ENCODE results near the gene PRPH. TPM values are rescaled to one million over a fixed set of nuclear protein-coding genes. Genes with fewer than 3 reads are reported as not detected.

Gene PRPH
- total and polyA plus RNA-seq, 2 of the 4 experiments (the other 2 are of a cell fraction): not detected

DNA sequence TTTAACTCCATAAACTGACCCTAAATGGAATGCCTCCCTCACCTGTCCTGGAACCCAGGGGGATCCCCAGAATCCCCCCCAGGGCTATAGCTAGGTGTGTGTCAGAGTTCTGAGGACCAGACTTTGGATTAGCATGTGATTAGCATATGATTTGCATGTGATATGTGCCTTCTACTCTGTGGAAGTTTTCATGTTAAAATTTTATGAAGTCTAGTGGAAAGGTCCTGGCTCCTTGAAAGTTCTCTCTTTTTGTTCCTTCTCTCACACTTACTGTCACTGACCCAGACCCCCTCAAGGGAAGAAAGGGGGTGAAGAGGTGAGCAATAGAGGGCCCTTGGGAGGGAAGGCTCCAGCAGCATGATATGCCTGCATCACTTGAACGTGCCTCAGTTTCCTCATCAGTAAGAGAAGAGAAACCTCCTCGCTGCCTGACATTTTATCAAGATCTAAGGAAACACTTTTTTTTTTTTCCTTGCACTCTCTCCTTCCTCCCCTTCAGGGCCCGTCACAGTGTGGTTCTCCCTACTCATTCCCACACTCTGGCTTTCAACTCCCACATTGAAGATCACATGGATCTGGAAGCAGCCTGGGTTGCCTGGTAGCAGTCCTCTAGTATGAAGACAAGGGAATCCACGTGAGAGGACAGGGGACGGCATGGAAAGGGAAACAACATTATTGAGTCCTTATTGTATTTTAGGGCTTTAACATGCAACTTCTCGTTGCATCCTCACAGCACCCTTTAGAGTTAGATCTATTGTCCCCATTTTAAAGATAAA is 45.3 kb downstream of the PRPH start:
- Histone ChIP-seq H2BK120ac (ENCODE audit: low read depth, low read length) (no peak overlapping the region), H3K23ac (ENCODE audit: low read depth, low read length) (no peak overlapping the region), H4K8ac (ENCODE audit: low read depth in 2 of 2, low read length in 2 of 2) (no peak overlapping the region), H3K56ac (ENCODE audit: extremely low read depth, insufficient read depth, low read length) (no peak overlapping the region), H3K4ac (ENCODE audit: low read depth, low read length) (no peak overlapping the region), H3K14ac (replicated peaks; ENCODE audit: low read depth, low read length) (no peak overlapping the region), H3K27ac (ENCODE audit: insufficient read depth, low read length) (no peak overlapping the region), H3K4me3 (ENCODE audit: insufficient read depth, low read depth, low read length) (no peak overlapping the region), H3K36me3 (ENCODE audit: control insufficient read depth, insufficient read depth, low read length) (no peaks in the 10 kb centered on the region), H2BK20ac (ENCODE audit: low read depth, low read length) (no peak overlapping the region), H2BK5ac (ENCODE audit: low read depth, low read length, poor library complexity, severe bottlenecking) (no peak overlapping the region), H3K9ac (ENCODE audit: low read depth, low read length) (no peak overlapping the region), H3K27me3 (ENCODE audit: control insufficient read depth, insufficient read depth, low read length) (peaks cover 87% of the 10 kb centered on the region), H3K4me1 (ENCODE audit: control insufficient read depth, insufficient read depth, low read length) (peaks cover 5% of the 10 kb centered on the region; the same call in 1 of the 2 replicates), H3K9me3 (ENCODE audit: control insufficient read depth, insufficient read depth, low read length) (no peaks in the 10 kb centered on the region), H4K5ac (ENCODE audit: low read depth, low read length) (no peak overlapping the region), H4K91ac (ENCODE audit: insufficient read depth, low read depth, low read length) (no peak overlapping the region), H4K20me1 (ENCODE audit: insufficient read depth, low read length) (0 out of 2 replicates have a peak, but pooled peaks cover 5% of the 10 kb centered on the region), H2BK15ac (ENCODE audit: low read depth, low read length) (no peak overlapping the region), H2AK9ac (replicated peaks; ENCODE audit: low read depth, low read length, poor library complexity) (no peak overlapping the region), H2AFZ (replicated peaks; ENCODE audit: low read length, poor library complexity) (no peak overlapping the region), H2AK5ac (ENCODE audit: low read depth, low read length) (no peak overlapping the region), H3K18ac (ENCODE audit: low read depth, low read length) (no peak overlapping the region), H3K4me2 (ENCODE audit: low read depth, low read length) (no peak overlapping the region), H3K9me1 (ENCODE audit: insufficient read depth, low read length) (peaks cover 5% of the 10 kb centered on the region; the same call in 1 of the 2 replicates), H3K79me1 (ENCODE audit: low read depth in 1 of 2, low read length in 2 of 2) (no peaks in the 10 kb centered on the region)
- dilution Hi-C loops (cut with HindIII; ENCODE audit: low sequenced_read_pairs, unreplicated experiment): no loop called here
- CTCF ChIA-PET: interaction anchor here (2.9 kb wide), 1 partner anchor 8 kb away, joined by 24 read pairs; no protein-coding TSS in a partner anchor
- DNase-seq (no peak), ATAC-seq (ENCODE audit: low read depth) (no peak)
- intact Hi-C loops (cut with micrococcal nuclease): no loop called here
- 40% methylated on average over 1 of the region's 6 CpGs; no CpG with 5 or more reads in 1 of the 2 experiments for WGBS, 2 experiments (ENCODE audit: extremely low coverage in 2 of 2, insufficient read length in 1 of 2)
- no TSS peak for BruUV-seq (replicated peaks)
- in situ Hi-C loops (cut with MboI; ENCODE audit: low sequenced_read_pairs): no loop called here
- POLR2A ChIA-PET (ENCODE audit: unreplicated experiment): no interaction called here
- no peak for TF ChIP-seq CEBPB (IDR thresholded peaks at IDR 0.05; ENCODE audit: low read depth, low read length)
- TF ChIP-seq NFE2L2 (IDR thresholded peaks at IDR 0.05; ENCODE audit: low read depth, low read length): no peak
- no peak for TF ChIP-seq RCOR1 (IDR thresholded peaks at IDR 0.05; ENCODE audit: insufficient replicate concordance, low read length)
- TF ChIP-seq FOS (IDR thresholded peaks at IDR 0.05; ENCODE audit: low read depth, low read length): no peak
- no peak for TF ChIP-seq MXI1 (IDR thresholded peaks at IDR 0.05; ENCODE audit: borderline replicate concordance, low read depth, low read length)
- no peak for TF ChIP-seq BHLHE40 (IDR thresholded peaks at IDR 0.05; ENCODE audit: low read depth, low read length)
- TF ChIP-seq RFX5 (IDR thresholded peaks at IDR 0.05; ENCODE audit: low read depth, low read length): no peak
- TF ChIP-seq, protein P1, sequence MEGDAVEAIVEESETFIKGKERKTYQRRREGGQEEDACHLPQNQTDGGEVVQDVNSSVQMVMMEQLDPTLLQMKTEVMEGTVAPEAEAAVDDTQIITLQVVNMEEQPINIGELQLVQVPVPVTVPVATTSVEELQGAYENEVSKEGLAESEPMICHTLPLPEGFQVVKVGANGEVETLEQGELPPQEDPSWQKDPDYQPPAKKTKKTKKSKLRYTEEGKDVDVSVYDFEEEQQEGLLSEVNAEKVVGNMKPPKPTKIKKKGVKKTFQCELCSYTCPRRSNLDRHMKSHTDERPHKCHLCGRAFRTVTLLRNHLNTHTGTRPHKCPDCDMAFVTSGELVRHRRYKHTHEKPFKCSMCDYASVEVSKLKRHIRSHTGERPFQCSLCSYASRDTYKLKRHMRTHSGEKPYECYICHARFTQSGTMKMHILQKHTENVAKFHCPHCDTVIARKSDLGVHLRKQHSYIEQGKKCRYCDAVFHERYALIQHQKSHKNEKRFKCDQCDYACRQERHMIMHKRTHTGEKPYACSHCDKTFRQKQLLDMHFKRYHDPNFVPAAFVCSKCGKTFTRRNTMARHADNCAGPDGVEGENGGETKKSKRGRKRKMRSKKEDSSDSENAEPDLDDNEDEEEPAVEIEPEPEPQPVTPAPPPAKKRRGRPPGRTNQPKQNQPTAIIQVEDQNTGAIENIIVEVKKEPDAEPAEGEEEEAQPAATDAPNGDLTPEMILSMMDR (conservative IDR thresholded peaks at IDR 0.05; ENCODE audit: low read depth, low read length): no peak
- no peak for TF ChIP-seq MAZ (IDR thresholded peaks at IDR 0.05; ENCODE audit: borderline replicate concordance, low read depth, low read length)
- TF ChIP-seq, protein P2, sequence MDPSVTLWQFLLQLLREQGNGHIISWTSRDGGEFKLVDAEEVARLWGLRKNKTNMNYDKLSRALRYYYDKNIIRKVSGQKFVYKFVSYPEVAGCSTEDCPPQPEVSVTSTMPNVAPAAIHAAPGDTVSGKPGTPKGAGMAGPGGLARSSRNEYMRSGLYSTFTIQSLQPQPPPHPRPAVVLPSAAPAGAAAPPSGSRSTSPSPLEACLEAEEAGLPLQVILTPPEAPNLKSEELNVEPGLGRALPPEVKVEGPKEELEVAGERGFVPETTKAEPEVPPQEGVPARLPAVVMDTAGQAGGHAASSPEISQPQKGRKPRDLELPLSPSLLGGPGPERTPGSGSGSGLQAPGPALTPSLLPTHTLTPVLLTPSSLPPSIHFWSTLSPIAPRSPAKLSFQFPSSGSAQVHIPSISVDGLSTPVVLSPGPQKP (IDR thresholded peaks at IDR 0.05; ENCODE audit: borderline replicate concordance, low read depth, low read length): no peak
- TF ChIP-seq MAFK (IDR thresholded peaks at IDR 0.05; ENCODE audit: low read depth, low read length): no peak
- TF ChIP-seq RAD21 (IDR thresholded peaks at IDR 0.05; ENCODE audit: low read length): no peak
- TF ChIP-seq, protein P3, sequence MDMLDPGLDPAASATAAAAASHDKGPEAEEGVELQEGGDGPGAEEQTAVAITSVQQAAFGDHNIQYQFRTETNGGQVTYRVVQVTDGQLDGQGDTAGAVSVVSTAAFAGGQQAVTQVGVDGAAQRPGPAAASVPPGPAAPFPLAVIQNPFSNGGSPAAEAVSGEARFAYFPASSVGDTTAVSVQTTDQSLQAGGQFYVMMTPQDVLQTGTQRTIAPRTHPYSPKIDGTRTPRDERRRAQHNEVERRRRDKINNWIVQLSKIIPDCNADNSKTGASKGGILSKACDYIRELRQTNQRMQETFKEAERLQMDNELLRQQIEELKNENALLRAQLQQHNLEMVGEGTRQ (IDR thresholded peaks at IDR 0.05; ENCODE audit: low read depth, low read length): no peak
- TF ChIP-seq SMC3 (IDR thresholded peaks at IDR 0.05; ENCODE audit: low read depth, low read length): no peak
- no peak for TF ChIP-seq CHD1 (IDR thresholded peaks at IDR 0.05; ENCODE audit: low read depth, low read length)
